Stimulated activated naive CD8-positive, alpha-beta T cell treated with anti-CD3 and anti-CD28 coated beads, Interleukin-15, Interleukin-2, amounts not matched to agents 100 ng/mL and 50 ng/mL, for 24 hours (primary cell): ENCODE data around the gene GPI.
"Not testable (repeated sequence)": the region's sequence is repeated elsewhere in the genome, so short reads cannot be mapped to it uniquely, and the experiment has no call there.

Source experiments
- H3K27ac Mint-ChIP-seq: one replicate; pipeline ENCODE4 v1.8.0; 2021; ENCODE audit warnings: mild to moderate bottlenecking, mixed read lengths
- H3K27me3 Mint-ChIP-seq: one replicate; pipeline ENCODE4 v1.8.0; 2021; ENCODE audit warnings: mixed read lengths
- H3K36me3 Mint-ChIP-seq: one replicate; pipeline ENCODE4 v1.8.0; 2021; ENCODE audit warnings: low read depth, mixed read lengths
- H3K4me1 Mint-ChIP-seq: one replicate; pipeline ENCODE4 v1.8.0; 2021; ENCODE audit warnings: low read depth, mixed read lengths
- H3K4me3 Mint-ChIP-seq: one replicate; pipeline ENCODE4 v1.8.0; 2021; ENCODE audit warnings: mild to moderate bottlenecking, mixed read lengths
- H3K9me3 Mint-ChIP-seq: one replicate; pipeline ENCODE4 v1.8.0; 2021; ENCODE audit warnings: mixed read lengths

The GPI gene

GRCh38 chr19:34370117-34370516 is 5.1 kb downstream of the GPI start:
- Mint-ChIP-seq H3K27ac (no peak overlapping the region), H3K4me1 (peaks cover 53% of the 10 kb centered on the region), H3K36me3 (peaks cover 79% of the 10 kb centered on the region), H3K4me3 (no peak overlapping the region), H3K27me3 (no peaks in the 10 kb centered on the region), H3K9me3 (no peaks in the 10 kb centered on the region)

DNA sequence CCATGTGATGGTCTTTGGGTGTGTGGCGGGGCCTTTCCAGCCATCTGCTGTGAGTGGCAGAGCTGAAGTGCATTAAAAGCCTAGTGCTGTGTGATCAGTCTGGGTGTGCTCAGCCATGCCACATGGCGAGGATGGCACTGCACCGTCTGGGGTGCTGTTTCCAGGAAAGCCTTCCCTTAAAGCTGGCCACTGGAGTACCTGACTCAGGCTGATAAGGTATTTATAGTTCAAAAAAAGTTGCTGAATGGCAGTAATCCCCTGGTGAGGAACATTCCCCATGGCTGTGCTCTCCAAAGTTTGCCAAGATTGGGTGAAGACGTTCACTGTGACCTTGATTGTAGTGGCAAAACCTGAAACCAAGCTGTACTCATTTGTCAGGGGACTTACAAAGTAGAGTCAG is 6.0 kb downstream of the GPI start:
- H3K4me1 Mint-ChIP-seq = peaks cover 57% of the 10 kb centered on the region
- no peak overlapping the region for H3K4me3 Mint-ChIP-seq
- H3K36me3 Mint-ChIP-seq = peaks cover 82% of the 10 kb centered on the region
- no peak overlapping the region for H3K27ac Mint-ChIP-seq
- no peaks in the 10 kb centered on the region for H3K27me3 Mint-ChIP-seq
- no peaks in the 10 kb centered on the region for H3K9me3 Mint-ChIP-seq

DNA sequence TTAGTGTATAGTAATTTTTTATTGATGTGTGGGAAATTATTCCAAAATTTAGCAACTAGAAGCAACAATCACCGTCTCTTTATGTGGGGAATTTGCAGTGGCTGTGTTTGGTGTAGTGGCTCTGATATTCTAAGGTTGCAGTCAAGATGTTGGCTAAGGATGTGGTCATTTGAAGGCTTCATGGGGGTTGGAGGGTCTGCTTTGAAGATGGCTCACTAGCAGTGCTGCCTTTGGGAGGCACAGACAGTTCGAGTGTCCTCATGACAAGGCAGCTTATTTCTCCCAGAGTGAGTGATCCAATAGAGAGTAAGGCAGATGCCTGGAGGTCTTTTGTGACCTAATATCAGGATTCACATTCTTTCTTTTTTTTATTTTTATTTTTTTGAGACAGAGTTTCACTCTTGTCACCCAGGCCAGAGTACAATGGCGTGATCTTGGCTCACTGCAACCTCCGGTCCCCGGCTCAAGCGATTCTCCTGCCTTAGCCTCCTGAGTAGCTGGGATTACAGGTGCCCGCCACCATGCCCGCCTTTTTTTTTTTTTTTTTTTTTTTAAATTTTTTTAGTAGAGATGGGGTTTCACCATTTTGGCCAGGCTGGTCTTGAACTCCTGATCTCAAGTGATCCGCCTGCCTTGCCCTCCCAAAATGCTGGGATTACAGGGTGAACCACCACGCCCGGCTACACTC is 8.7 kb downstream of the GPI start:
- peaks cover 72% of the 10 kb centered on the region for H3K36me3 Mint-ChIP-seq

GRCh38 chr19:34375598-34375997 is 10.6 kb downstream of the GPI start:
- Mint-ChIP-seq H3K4me3 (no peak overlapping the region), H3K27me3 (no peaks in the 10 kb centered on the region)

More for the DNA sequence above, 8.7 kb downstream of the GPI start:
- Mint-ChIP-seq H3K27me3 (no peaks in the 10 kb centered on the region), H3K4me3 (no peak overlapping the region), H3K9me3 (no peaks in the 10 kb centered on the region), H3K27ac (peak overlapping the region; percentile 53), H3K4me1 (peaks cover 30% of the 10 kb centered on the region)

GRCh38 chr19:34380639-34381241 is 15.7 kb downstream of the GPI start:
- no peaks in the 10 kb centered on the region for H3K9me3 Mint-ChIP-seq
- H3K4me3 Mint-ChIP-seq = no peak overlapping the region
- no peaks in the 10 kb centered on the region for H3K27me3 Mint-ChIP-seq
- H3K27ac Mint-ChIP-seq = no peak overlapping the region
- H3K4me1 Mint-ChIP-seq = peaks cover 3% of the 10 kb centered on the region
- peaks cover 81% of the 10 kb centered on the region for H3K36me3 Mint-ChIP-seq

More at GRCh38 chr19:34375598-34375997, 10.6 kb downstream of the GPI start:
- Mint-ChIP-seq H3K9me3 (no peaks in the 10 kb centered on the region), H3K27ac (no peak overlapping the region), H3K4me1 (peaks cover 19% of the 10 kb centered on the region), H3K36me3 (peaks cover 69% of the 10 kb centered on the region)

DNA sequence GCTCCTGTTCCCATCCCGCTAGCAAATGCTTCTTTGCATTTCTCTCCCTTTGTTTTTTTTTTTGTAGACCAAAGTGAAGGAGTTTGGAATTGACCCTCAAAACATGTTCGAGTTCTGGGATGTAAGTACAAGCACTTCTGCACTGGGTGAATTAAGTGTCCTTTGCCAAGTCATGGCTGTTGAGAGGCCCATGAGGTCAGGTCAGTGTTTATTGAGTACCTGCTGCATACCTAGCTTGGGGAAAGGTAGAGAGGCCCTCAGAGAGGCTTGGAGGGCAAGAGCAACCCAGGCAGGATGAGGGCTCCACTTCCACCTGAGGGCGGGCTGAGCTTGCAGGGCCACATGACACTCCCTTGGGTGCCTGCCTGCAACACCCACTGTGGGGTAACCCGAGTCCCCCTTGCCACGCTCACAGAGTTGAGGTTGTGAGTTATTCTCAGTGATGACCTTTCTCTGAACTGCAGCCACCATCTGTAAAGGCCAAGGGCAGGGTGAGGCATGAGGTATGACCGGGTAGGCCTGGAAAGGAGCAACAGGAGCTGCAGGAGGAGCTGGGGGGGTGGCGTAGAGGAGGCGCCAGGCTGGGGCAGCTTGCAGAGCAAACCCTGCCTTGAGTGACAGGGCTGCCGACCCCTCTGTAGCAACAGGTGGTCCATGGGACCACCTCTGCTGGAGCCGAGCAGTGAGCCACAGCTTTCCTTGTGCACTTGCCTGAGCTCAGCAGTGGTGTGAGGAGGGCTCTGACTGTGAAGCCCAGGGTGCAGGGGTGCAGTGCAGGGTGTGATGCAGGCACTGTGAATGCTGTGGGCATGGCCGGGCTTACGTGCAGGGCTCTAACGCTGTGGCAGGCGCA is 16.6 kb downstream of the GPI start:
- no peak overlapping the region for H3K4me3 Mint-ChIP-seq
- H3K9me3 Mint-ChIP-seq = no peaks in the 10 kb centered on the region
- H3K27ac Mint-ChIP-seq = no peak overlapping the region
- H3K4me1 Mint-ChIP-seq = no peaks in the 10 kb centered on the region
- H3K36me3 Mint-ChIP-seq = peaks cover 86% of the 10 kb centered on the region
- H3K27me3 Mint-ChIP-seq = no peaks in the 10 kb centered on the region

DNA sequence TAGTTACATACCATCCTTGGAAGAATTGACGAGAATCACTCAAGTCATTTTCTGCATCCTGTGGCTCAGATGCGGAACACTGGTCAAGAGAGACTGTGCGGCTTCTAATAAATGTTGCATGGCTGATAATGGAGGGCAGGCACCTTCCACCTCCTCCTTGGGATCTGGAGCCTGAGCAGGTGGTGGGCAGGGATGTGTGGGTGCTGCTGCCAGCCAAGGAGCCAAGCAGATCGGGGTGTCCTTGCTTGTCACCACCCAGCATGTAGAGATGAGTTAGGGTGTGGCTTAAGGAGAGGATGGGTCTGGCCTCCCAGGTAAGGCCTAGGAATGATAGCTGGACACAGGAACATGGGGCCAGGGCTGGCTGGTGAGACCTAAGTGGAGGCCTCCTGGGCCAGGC is 17.5 kb downstream of the GPI start:
- Mint-ChIP-seq H3K4me1 (no peaks in the 10 kb centered on the region), H3K4me3 (no peak overlapping the region), H3K27me3 (no peaks in the 10 kb centered on the region), H3K9me3 (no peaks in the 10 kb centered on the region), H3K36me3 (peaks cover 85% of the 10 kb centered on the region), H3K27ac (no peak overlapping the region)

DNA sequence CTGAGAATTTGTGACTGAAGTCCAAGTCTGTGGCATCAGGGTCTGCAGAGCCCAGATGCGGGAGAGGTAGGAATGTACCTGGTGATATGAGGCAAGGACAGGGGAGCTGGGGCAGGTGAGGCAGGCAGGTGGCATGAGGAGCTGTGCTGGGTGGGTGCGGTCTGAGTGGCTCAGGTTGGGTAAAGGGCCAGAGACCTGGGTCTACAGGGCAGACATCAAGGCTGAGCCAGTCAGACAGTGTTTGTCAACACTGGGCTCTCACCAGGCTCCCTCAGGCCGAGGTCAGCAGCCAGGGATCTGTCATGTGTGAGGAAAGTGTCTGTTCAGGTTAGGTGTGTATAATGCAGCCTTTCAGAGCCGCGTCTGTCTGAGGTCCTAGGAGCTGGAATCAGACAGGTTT is 18.6 kb downstream of the GPI start:
- Mint-ChIP-seq H3K27me3 (no peaks in the 10 kb centered on the region), H3K4me3 (no peak overlapping the region), H3K27ac (no peak overlapping the region), H3K4me1 (no peaks in the 10 kb centered on the region), H3K9me3 (no peaks in the 10 kb centered on the region), H3K36me3 (peaks cover 81% of the 10 kb centered on the region)

DNA sequence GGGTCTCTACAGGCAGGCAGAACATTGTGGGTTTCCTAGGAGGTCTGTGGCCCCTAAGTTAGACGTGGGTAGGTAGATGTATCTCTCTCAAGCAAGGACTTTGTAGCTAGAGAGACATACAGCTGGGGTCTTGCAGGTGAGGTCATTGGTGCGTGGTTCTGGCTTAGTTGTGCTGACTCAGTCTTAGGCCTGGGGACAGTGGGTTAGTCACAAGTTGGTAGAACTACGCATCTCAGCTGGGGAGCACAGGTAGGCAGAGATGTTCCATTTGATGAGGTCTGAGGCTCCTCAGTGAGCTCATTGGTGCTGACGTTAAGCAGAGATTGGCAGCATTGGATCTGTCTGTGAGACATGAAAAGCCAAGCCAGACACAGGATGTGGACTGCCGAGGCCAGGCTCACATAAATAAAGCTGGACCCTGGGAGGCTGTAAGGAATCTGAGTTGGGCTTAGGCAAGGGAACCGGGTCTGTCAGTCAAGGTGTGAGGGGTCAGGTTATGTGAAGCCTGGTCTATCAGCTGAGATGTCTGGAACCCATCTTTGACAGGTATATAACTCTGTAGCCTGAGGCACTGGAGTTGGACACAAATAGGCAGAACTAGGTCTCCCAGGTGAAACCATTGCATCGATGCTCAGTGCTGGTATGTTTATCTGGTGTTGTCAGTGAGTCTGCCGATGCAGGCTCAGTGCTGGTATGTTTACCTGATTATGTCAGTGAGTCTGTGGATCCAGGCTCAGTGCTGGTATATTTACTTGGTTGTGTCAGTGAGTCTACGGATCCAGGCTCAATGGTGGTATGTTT is 21.8 kb downstream of the GPI start:
- peak overlapping the region; percentile 18 for H3K27ac Mint-ChIP-seq
- H3K36me3 Mint-ChIP-seq = peaks cover 51% of the 10 kb centered on the region
- H3K27me3 Mint-ChIP-seq = no peaks in the 10 kb centered on the region
- no peaks in the 10 kb centered on the region for H3K4me1 Mint-ChIP-seq
- no peaks in the 10 kb centered on the region for H3K9me3 Mint-ChIP-seq
- H3K4me3 Mint-ChIP-seq = no peak overlapping the region

GRCh38 chr19:34387446-34387810 is 22.4 kb downstream of the GPI start:
- Mint-ChIP-seq H3K27ac (no peak overlapping the region), H3K4me3 (no peak overlapping the region), H3K9me3 (no peaks in the 10 kb centered on the region), H3K4me1 (no peaks in the 10 kb centered on the region), H3K36me3 (peaks cover 46% of the 10 kb centered on the region), H3K27me3 (no peaks in the 10 kb centered on the region)

GRCh38 chr19:34388745-34389144 is 23.7 kb downstream of the GPI start:
- not testable (repeated sequence) for H3K27ac Mint-ChIP-seq, H3K27me3 Mint-ChIP-seq, H3K4me3 Mint-ChIP-seq, H3K9me3 Mint-ChIP-seq, H3K4me1 Mint-ChIP-seq
- peaks cover 33% of the 10 kb centered on the region for H3K36me3 Mint-ChIP-seq

GRCh38 chr19:34391813-34392212 is 26.8 kb downstream of the GPI start:
- H3K9me3 Mint-ChIP-seq = no peaks in the 10 kb centered on the region
- H3K27me3 Mint-ChIP-seq = no peaks in the 10 kb centered on the region
- H3K36me3 Mint-ChIP-seq = peaks cover 8% of the 10 kb centered on the region
- no peaks in the 10 kb centered on the region for H3K4me1 Mint-ChIP-seq
- no peak overlapping the region for H3K27ac Mint-ChIP-seq
- H3K4me3 Mint-ChIP-seq = no peak overlapping the region

- Mint-ChIP-seq H3K4me3 (no peak overlapping the region), H3K9me3 (no peaks in the 10 kb centered on the region), H3K27ac (no peak overlapping the region), H3K27me3 (no peaks in the 10 kb centered on the region), H3K36me3 (peaks cover 14% of the 10 kb centered on the region), H3K4me1 (no peaks in the 10 kb centered on the region)
Observed at GRCh38 chr19:34393031-34393430, 28.0 kb downstream of the GPI start.

GRCh38 chr19:34393629-34394028 is 28.6 kb downstream of the GPI start:
- no peak overlapping the region for H3K27ac Mint-ChIP-seq
- no peak overlapping the region for H3K4me3 Mint-ChIP-seq
- peaks cover 9% of the 10 kb centered on the region for H3K36me3 Mint-ChIP-seq
- no peaks in the 10 kb centered on the region for H3K4me1 Mint-ChIP-seq
- H3K27me3 Mint-ChIP-seq = no peaks in the 10 kb centered on the region
- H3K9me3 Mint-ChIP-seq = no peaks in the 10 kb centered on the region

- Mint-ChIP-seq H3K4me1 (no peaks in the 10 kb centered on the region), H3K27ac (no peak overlapping the region), H3K4me3 (no peak overlapping the region), H3K36me3 (peaks cover 36% of the 10 kb centered on the region), H3K27me3 (no peaks in the 10 kb centered on the region), H3K9me3 (no peaks in the 10 kb centered on the region)
Observed at GRCh38 chr19:34397853-34398252, 32.9 kb downstream of the GPI start.
